HUES64 (cell line): ENCODE results near the gene ZNF547. TPM values are rescaled to one million over a fixed set of nuclear protein-coding genes. Genes with fewer than 3 reads are reported as not detected.

Experiments used
- H3K27ac ChIP-seq: 2 replicates; pipeline ENCODE4 v1.7.0; 2013; ENCODE audit warnings: low read depth, low read length, inconsistent platforms
- H3K27me3 ChIP-seq: 2 replicates; pipeline ENCODE4 v1.6.1; 2013; ENCODE audit warnings: mild to moderate bottlenecking, low read length; ENCODE audit not compliant: insufficient read depth
- H3K36me3 ChIP-seq: 2 replicates; pipeline ENCODE4 v1.6.1; 2013; ENCODE audit warnings: mild to moderate bottlenecking, low read length; ENCODE audit not compliant: insufficient read depth
- H3K4me1 ChIP-seq: 2 replicates; pipeline ENCODE4 v1.6.1; 2013; ENCODE audit warnings: mild to moderate bottlenecking, low read length, moderate library complexity; ENCODE audit not compliant: insufficient read depth
- H3K4me3 ChIP-seq: 2 replicates; pipeline ENCODE4 v1.5.1; 2013; ENCODE audit warnings: mild to moderate bottlenecking, low read length, moderate library complexity
- H3K9ac ChIP-seq: 2 replicates; pipeline ENCODE4 v1.6.1; 2013; ENCODE audit warnings: mild to moderate bottlenecking, low read depth, low read length
- H3K9me3 ChIP-seq: 2 replicates; pipeline ENCODE4 v1.6.1; 2013; ENCODE audit warnings: low read depth, low read length; ENCODE audit not compliant: insufficient read depth
- WGBS: fragments of 150-250, 120-280 bp; methylation state at CpG from one replicate; pipeline ENCODE4 v1.1.7; 2013; ENCODE audit warnings: missing lambda C conversion rate; 5-methylcytosine and 5-hydroxymethylcytosine counted together
- polyA plus RNA-seq, 2 experiments: library from polyadenylated mRNA; stranded (reverse); fragments of 50-300 nt; gene quantifications; one replicate each; pipeline ENCODE4 v1.2.3, GENCODE V29; 2013

Gene ZNF547
- polyA plus RNA-seq (2013, experiment 1 of 2): 0.95 TPM
- 1.6 TPM for polyA plus RNA-seq (2013, experiment 2 of 2)

GRCh38 chr19:57362997-57363687 lies at the start of gene ZNF547, which contains the start of gene TRAPPC2B:
TSS of gene ZNF547 (plus strand) at chr19:57363551. CDS start at chr19:57368556, 5,005 bp downstream.
TSS of gene TRAPPC2B (plus strand) at chr19:57363551. CDS start at chr19:57364834, 1,283 bp downstream.
- H3K9me3 ChIP-seq: no peaks in the 10 kb centered on the region
- H3K4me3 ChIP-seq: peak within 1 kb of the TSS; percentile 57
- H3K27me3 ChIP-seq: no peaks in the 10 kb centered on the region
- H3K4me1 ChIP-seq: no peaks in the 10 kb centered on the region; the same call in 1 of the 2 replicates
- H3K9ac ChIP-seq: peak within 1 kb of the TSS; percentile 68
- H3K27ac ChIP-seq: peak within 1 kb of the TSS; percentile 54; the same call in 1 of the 2 replicates
- 3% methylated on average over 47 of the region's 47 CpGs for WGBS
- peaks cover 15% of the 10 kb centered on the region for H3K36me3 ChIP-seq

GRCh38 chr19:57314146-57314545 lies 49.2 kb upstream of the ZNF547 start:
- H3K9me3 ChIP-seq: no peaks in the 10 kb centered on the region
- WGBS: 80% methylated on average over 4 of the region's 4 CpGs
- H3K27me3 ChIP-seq: peaks cover 57% of the 10 kb centered on the region
- no peak overlapping the region for H3K27ac ChIP-seq
- no peaks in the 10 kb centered on the region for H3K4me1 ChIP-seq
- no peak overlapping the region for H3K9ac ChIP-seq
- no peaks in the 10 kb centered on the region for H3K36me3 ChIP-seq
- H3K4me3 ChIP-seq: no peak overlapping the region

GRCh38 chr19:57317503-57317902 lies 45.8 kb upstream of the ZNF547 start:
- Histone ChIP-seq H3K36me3 (no peaks in the 10 kb centered on the region), H3K4me3 (peak overlapping the region; percentile 44), H3K9ac (no peak overlapping the region), H3K27ac (no peak overlapping the region), H3K9me3 (no peaks in the 10 kb centered on the region), H3K4me1 (peaks cover 11% of the 10 kb centered on the region; the same call in 1 of the 2 replicates), H3K27me3 (peaks cover 52% of the 10 kb centered on the region)
- 51% methylated on average over 29 of the region's 29 CpGs for WGBS

GRCh38 chr19:57319869-57320179 lies 43.5 kb upstream of the ZNF547 start:
- peak overlapping the region; percentile 85 for H3K4me3 ChIP-seq
- peak overlapping the region; percentile 75; the same call in 1 of the 2 replicates for H3K27ac ChIP-seq
- H3K27me3 ChIP-seq: peaks cover 29% of the 10 kb centered on the region
- peaks cover 11% of the 10 kb centered on the region; the same call in 1 of the 2 replicates for H3K4me1 ChIP-seq
- H3K9me3 ChIP-seq: no peaks in the 10 kb centered on the region
- peak overlapping the region; percentile 59; the same call in 1 of the 2 replicates for H3K9ac ChIP-seq
- 0% methylated on average over 1 of the region's 1 CpG for WGBS
- H3K36me3 ChIP-seq: peaks cover 16% of the 10 kb centered on the region

- Histone ChIP-seq H3K9me3 (no peaks in the 10 kb centered on the region), H3K4me1 (peaks cover 11% of the 10 kb centered on the region; the same call in 1 of the 2 replicates), H3K27ac (peak within 1 kb of the TSS; percentile 87), H3K4me3 (peak within 1 kb of the TSS; percentile 85), H3K27me3 (peaks cover 23% of the 10 kb centered on the region), H3K36me3 (peaks cover 22% of the 10 kb centered on the region), H3K9ac (peak within 1 kb of the TSS; percentile 89)
- under 1% methylated on average over 71 of the region's 71 CpGs for WGBS
These were observed 42.9 kb upstream of the ZNF547 start, which contains the start of gene ZNF543 for GRCh38 chr19:57320180-57321084. TSS of gene ZNF543 (plus strand) at chr19:57320472. CDS start at chr19:57320854, 382 bp downstream.

GRCh38 chr19:57321116-57321515 lies 42.2 kb upstream of the ZNF547 start:
- peak overlapping the region; percentile 87; the same call in 1 of the 2 replicates for H3K27ac ChIP-seq
- peaks cover 28% of the 10 kb centered on the region for H3K36me3 ChIP-seq
- peak overlapping the region; percentile 89 for H3K9ac ChIP-seq
- no peaks in the 10 kb centered on the region for H3K9me3 ChIP-seq
- WGBS: 62% methylated on average over 8 of the region's 8 CpGs
- peaks cover 16% of the 10 kb centered on the region for H3K27me3 ChIP-seq
- peak overlapping the region; percentile 85 for H3K4me3 ChIP-seq
- peaks cover 11% of the 10 kb centered on the region; the same call in 1 of the 2 replicates for H3K4me1 ChIP-seq

- Histone ChIP-seq H3K36me3 (peaks cover 34% of the 10 kb centered on the region), H3K27me3 (peaks cover 10% of the 10 kb centered on the region), H3K4me3 (peak overlapping the region; percentile 85), H3K9me3 (no peaks in the 10 kb centered on the region), H3K4me1 (peaks cover 11% of the 10 kb centered on the region; the same call in 1 of the 2 replicates), H3K27ac (no peak overlapping the region), H3K9ac (peak overlapping the region; percentile 89; the same call in 1 of the 2 replicates)
- 89% methylated on average over 3 of the region's 3 CpGs for WGBS
These were observed 41.6 kb upstream of the ZNF547 start for GRCh38 chr19:57321751-57322150.

- Histone ChIP-seq H3K27ac (no peak overlapping the region), H3K4me1 (peaks cover 8% of the 10 kb centered on the region; the same call in 1 of the 2 replicates), H3K4me3 (no peak overlapping the region), H3K36me3 (peaks cover 63% of the 10 kb centered on the region), H3K27me3 (no peaks in the 10 kb centered on the region), H3K9ac (no peak overlapping the region), H3K9me3 (no peaks in the 10 kb centered on the region)
These were observed 38.4 kb upstream of the ZNF547 start for GRCh38 chr19:57324992-57325391.

- Histone ChIP-seq H3K9ac (no peak overlapping the region), H3K27me3 (no peaks in the 10 kb centered on the region), H3K9me3 (no peaks in the 10 kb centered on the region), H3K4me1 (no peaks in the 10 kb centered on the region), H3K4me3 (no peak overlapping the region), H3K27ac (no peak overlapping the region), H3K36me3 (peaks cover 70% of the 10 kb centered on the region)
- WGBS: 98% methylated on average over 8 of the region's 8 CpGs
These were observed 35.4 kb upstream of the ZNF547 start for GRCh38 chr19:57327993-57328392.

- no peak overlapping the region for H3K27ac ChIP-seq
- no peaks in the 10 kb centered on the region for H3K27me3 ChIP-seq
- WGBS: 90% methylated on average over 4 of the region's 4 CpGs
- H3K9me3 ChIP-seq: no peaks in the 10 kb centered on the region
- no peak overlapping the region for H3K4me3 ChIP-seq
- no peaks in the 10 kb centered on the region for H3K4me1 ChIP-seq
- H3K36me3 ChIP-seq: peaks cover 12% of the 10 kb centered on the region
- no peak overlapping the region for H3K9ac ChIP-seq
These were observed 29.2 kb upstream of the ZNF547 start for GRCh38 chr19:57334191-57334590.

GRCh38 chr19:57338877-57339276 lies 24.5 kb upstream of the ZNF547 start:
- Histone ChIP-seq H3K27me3 (no peaks in the 10 kb centered on the region), H3K36me3 (no peaks in the 10 kb centered on the region), H3K9me3 (no peaks in the 10 kb centered on the region), H3K4me1 (no peaks in the 10 kb centered on the region), H3K27ac (no peak overlapping the region), H3K9ac (no peak overlapping the region), H3K4me3 (no peak overlapping the region)
- WGBS: 85% methylated on average over 3 of the region's 3 CpGs
